ENCODE results near the gene HSF2BP. TPM values are rescaled to one million over a fixed set of nuclear protein-coding genes. Genes with fewer than 3 reads are reported as not detected.

Gene HSF2BP
- total RNA-seq, 2 experiments from 2014 or later = 1.5 TPM

GRCh38 chr21:43608664-43609063, 50.6 kb downstream of the HSF2BP start:
- Mint-ChIP-seq H3K27ac (no peak overlapping the region), H3K9me3 (no peaks in the 10 kb centered on the region), H3K36me3 (ENCODE audit: low read depth) (no peaks in the 10 kb centered on the region), H3K4me3 (no peak overlapping the region), H3K4me1 (ENCODE audit: low read depth) (peaks cover under 1% of the 10 kb centered on the region), H3K27me3 (no peaks in the 10 kb centered on the region)
- TF ChIP-seq, protein P1, sequence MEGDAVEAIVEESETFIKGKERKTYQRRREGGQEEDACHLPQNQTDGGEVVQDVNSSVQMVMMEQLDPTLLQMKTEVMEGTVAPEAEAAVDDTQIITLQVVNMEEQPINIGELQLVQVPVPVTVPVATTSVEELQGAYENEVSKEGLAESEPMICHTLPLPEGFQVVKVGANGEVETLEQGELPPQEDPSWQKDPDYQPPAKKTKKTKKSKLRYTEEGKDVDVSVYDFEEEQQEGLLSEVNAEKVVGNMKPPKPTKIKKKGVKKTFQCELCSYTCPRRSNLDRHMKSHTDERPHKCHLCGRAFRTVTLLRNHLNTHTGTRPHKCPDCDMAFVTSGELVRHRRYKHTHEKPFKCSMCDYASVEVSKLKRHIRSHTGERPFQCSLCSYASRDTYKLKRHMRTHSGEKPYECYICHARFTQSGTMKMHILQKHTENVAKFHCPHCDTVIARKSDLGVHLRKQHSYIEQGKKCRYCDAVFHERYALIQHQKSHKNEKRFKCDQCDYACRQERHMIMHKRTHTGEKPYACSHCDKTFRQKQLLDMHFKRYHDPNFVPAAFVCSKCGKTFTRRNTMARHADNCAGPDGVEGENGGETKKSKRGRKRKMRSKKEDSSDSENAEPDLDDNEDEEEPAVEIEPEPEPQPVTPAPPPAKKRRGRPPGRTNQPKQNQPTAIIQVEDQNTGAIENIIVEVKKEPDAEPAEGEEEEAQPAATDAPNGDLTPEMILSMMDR (IDR thresholded peaks at IDR 0.05) = no peak
- ChIA-PET POLR2A (no interaction called here), CTCF (interaction anchor here (1.9 kb wide), 1 partner anchor 7 kb away, joined by 5 read pairs; no protein-coding TSS in a partner anchor)
- DNase-seq (no peak), ATAC-seq (no peak)
- intact Hi-C loops (cut with micrococcal nuclease) = no loop called here

- ATAC-seq (no peak), DNase-seq (no peak)
- ChIA-PET POLR2A (no interaction called here), CTCF (no interaction called here)
- TF ChIP-seq, protein P1 (IDR thresholded peaks at IDR 0.05) = no peak
- Mint-ChIP-seq H3K36me3 (ENCODE audit: low read depth) (no peaks in the 10 kb centered on the region), H3K27me3 (no peaks in the 10 kb centered on the region), H3K4me1 (ENCODE audit: low read depth) (no peaks in the 10 kb centered on the region), H3K4me3 (no peak overlapping the region), H3K27ac (no peak overlapping the region), H3K9me3 (no peaks in the 10 kb centered on the region)
- intact Hi-C loops (cut with micrococcal nuclease) = no loop called here
Observed at GRCh38 chr21:43608225-43608624, 51.1 kb downstream of the HSF2BP start.

DNA sequence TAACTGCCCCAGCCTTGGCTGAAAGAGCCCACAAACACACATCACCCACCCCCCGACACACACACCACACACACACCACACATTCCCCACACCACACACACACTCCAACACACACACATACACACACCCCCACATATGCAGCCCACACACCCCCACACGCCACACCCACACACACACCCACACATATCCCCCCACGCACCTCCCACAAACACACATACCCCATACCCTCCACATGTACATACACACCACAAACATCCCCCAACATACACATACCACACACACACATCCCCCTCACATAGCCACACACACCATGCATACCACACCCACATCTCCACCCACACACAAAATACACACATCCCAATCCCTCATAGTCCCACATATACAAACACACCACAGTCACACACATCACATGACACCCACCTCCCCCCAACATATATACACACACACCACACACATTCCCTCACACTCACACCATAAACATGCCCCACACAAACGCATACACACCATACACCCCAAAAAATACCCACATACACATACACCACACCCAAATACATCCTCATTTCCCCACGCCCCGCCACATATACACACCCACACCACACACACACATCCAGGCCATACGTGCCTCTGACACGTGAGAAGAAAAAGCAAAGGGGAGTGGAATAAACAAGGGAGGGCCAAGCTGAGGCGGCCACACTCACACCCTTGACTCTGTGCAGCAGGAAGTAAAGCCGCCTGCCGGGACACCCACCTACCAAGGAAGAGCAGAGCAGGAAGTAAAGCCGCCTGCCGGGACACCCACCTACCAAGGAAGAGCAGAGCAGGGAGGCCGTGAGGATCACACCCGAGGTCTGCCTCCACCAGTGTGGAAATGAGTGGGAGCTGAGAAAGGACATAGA, 53.7 kb downstream of the HSF2BP start:
- Mint-ChIP-seq H3K27ac (no peak overlapping the region), H3K36me3 (ENCODE audit: low read depth) (no peaks in the 10 kb centered on the region), H3K4me3 (no peak overlapping the region), H3K9me3 (no peaks in the 10 kb centered on the region), H3K4me1 (ENCODE audit: low read depth) (peaks cover 2% of the 10 kb centered on the region), H3K27me3 (no peaks in the 10 kb centered on the region)
- TF ChIP-seq, protein P1 (IDR thresholded peaks at IDR 0.05) = no peak
- ATAC-seq (no peak), DNase-seq (no peak)
- CTCF ChIA-PET = no interaction called here
- POLR2A ChIA-PET = no interaction called here
- intact Hi-C loops (cut with micrococcal nuclease) = no loop called here

DNA sequence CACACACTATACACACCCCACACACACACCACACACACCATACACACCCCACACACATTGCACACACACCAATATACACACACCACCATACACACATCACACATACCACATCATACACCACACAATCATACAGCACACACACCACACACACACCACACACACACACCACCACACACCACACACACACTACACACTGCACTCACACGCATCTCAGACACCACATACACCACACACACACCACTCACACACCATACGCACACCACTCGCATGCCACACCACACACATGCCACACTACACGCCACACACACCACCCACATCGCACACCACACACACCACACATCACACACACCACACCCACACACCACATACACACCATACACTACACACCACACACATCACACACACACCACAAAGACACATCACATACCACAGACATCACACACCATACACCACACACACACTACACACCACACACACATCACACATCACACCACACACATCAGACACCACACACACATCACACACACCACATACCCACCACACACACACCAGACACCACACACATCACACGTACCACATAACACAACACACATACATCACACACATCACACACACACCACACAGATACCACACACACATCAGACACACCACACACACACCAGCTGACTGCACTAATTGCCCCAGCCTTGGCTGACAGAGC, 54.6 kb downstream of the HSF2BP start:
- H3K4me3 Mint-ChIP-seq = no peak overlapping the region
- CTCF ChIA-PET = no interaction called here
- H3K36me3 Mint-ChIP-seq (ENCODE audit: low read depth) = no peaks in the 10 kb centered on the region
- ATAC-seq = peak; percentile 20
- H3K27me3 Mint-ChIP-seq = no peaks in the 10 kb centered on the region
- no peak for DNase-seq
- peaks cover 6% of the 10 kb centered on the region for H3K4me1 Mint-ChIP-seq (ENCODE audit: low read depth)
- TF ChIP-seq, protein P1 (IDR thresholded peaks at IDR 0.05) = no peak
- no peak overlapping the region for H3K27ac Mint-ChIP-seq
- H3K9me3 Mint-ChIP-seq = no peaks in the 10 kb centered on the region
- intact Hi-C loops (cut with micrococcal nuclease) = no loop called here
- POLR2A ChIA-PET = no interaction called here

Measured in activated CD8-positive, alpha-beta T cell treated with anti-CD3 and anti-CD28 coated beads for 36 hours (primary cell).